Nephron progenitor cell (in vitro differentiated cells): ENCODE data around the gene C12orf42.
A peak's percentile ranks its signal among the peaks of the same experiment; 100 is the strongest.

Experiments
- DNase-seq: peaks from one replicate; pipeline ENCODE4 v3.0.0; 2021
- H3K27ac Mint-ChIP-seq: 2 replicates; pipeline ENCODE4 v1.8.0; 2021; ENCODE audit warnings: mild to moderate bottlenecking, moderate library complexity, mixed read lengths
- H3K27me3 Mint-ChIP-seq: 2 replicates; pipeline ENCODE4 v1.8.0; 2021; ENCODE audit warnings: mild to moderate bottlenecking, low read depth, mixed read lengths; ENCODE audit not compliant: poor library complexity
- H3K36me3 Mint-ChIP-seq: 2 replicates; pipeline ENCODE4 v1.8.0; 2021; ENCODE audit warnings: low read depth, mixed read lengths
- H3K4me1 Mint-ChIP-seq: 2 replicates; pipeline ENCODE4 v1.8.0; 2021; ENCODE audit warnings: mixed read lengths
- H3K4me3 Mint-ChIP-seq: 2 replicates; pipeline ENCODE4 v1.8.0; 2021; ENCODE audit warnings: mild to moderate bottlenecking, moderate library complexity, mixed read lengths
- H3K9me3 Mint-ChIP-seq: 2 replicates; pipeline ENCODE4 v1.8.0; 2021; ENCODE audit warnings: mild to moderate bottlenecking, moderate library complexity, mixed read lengths
- TF ChIP-seq, protein P1 (sequence below): fragments of 200-600 bp; sonication (generic); IDR thresholded peaks from 2 replicates; pipeline ENCODE4 v1.5.0; 2021; ENCODE audit warnings: antibody characterized with exemption

C12orf42 gene

DNA sequence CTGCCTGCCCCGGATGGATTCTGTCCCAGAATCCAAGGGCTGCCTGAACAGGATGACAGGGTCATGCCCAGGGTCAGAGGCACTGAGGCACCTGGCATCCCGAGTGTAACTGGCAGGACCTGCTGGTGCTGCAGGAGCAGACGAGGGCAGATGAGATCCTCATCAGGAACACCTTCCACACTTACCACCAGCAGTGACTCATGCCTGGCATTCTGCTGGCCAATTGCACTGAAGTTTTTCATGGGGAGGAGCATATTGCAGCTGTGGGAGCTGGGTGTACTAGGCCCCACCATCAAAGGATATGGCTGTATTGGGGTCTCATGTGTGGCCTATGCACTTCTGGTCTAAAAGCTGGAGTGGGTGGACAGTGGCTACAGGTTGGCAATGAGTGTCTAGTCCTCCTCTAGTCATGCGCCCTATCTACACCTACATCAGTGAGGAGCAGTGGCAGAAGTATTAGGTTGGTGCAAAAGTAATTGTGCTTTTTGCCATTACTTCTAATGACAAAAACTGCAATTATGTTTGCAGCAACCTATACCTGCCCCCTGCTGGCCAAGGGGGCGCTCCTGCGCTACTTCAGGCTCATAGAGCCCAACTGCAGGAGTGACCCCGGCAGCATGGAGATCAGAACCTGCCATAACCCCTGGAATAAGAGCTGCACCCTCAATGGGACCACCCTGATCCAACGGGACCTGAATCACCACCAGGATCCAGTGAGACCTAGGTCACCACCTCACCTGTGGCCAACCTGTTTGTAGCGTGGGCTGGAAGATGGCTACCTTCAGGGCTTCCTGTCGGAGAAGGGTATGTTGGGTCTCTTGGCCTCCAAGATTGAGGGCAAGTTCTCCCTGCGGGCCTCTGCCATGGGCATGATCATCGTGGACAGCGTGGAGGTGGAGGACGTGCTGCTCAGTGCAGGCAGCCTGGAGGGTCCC lies 8.0 kb upstream of the C12orf42 start:
- Mint-ChIP-seq H3K4me1 (no peaks in the 10 kb centered on the region), H3K9me3 (no peaks in the 10 kb centered on the region), H3K36me3 (no peaks in the 10 kb centered on the region), H3K4me3 (no peak overlapping the region), H3K27me3 (peaks cover 19% of the 10 kb centered on the region), H3K27ac (no peak overlapping the region)
- TF ChIP-seq, protein P1, sequence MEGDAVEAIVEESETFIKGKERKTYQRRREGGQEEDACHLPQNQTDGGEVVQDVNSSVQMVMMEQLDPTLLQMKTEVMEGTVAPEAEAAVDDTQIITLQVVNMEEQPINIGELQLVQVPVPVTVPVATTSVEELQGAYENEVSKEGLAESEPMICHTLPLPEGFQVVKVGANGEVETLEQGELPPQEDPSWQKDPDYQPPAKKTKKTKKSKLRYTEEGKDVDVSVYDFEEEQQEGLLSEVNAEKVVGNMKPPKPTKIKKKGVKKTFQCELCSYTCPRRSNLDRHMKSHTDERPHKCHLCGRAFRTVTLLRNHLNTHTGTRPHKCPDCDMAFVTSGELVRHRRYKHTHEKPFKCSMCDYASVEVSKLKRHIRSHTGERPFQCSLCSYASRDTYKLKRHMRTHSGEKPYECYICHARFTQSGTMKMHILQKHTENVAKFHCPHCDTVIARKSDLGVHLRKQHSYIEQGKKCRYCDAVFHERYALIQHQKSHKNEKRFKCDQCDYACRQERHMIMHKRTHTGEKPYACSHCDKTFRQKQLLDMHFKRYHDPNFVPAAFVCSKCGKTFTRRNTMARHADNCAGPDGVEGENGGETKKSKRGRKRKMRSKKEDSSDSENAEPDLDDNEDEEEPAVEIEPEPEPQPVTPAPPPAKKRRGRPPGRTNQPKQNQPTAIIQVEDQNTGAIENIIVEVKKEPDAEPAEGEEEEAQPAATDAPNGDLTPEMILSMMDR, result peak; percentile 60
- DNase-seq, result peak; percentile 46

DNA sequence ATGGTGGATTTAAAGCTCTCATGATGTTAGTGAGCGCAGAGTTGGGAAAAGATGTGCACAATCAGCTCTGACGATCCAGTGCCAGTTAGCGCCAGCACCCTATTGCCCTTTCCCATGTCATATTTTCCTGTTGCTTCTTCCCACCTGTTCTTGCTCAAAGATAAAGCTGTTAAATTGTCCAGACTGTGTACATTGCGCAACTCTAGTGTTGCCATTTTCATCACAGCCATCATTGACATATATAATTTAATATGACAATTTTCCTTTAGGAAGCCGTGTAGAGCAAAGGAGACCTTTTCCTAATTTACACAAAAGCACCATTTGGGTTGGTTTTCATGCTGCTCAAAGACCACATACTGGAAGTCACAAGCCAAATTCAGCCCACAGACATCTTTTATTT lies 5.7 kb upstream of the C12orf42 start:
- peaks cover 35% of the 10 kb centered on the region for H3K27me3 Mint-ChIP-seq
- H3K27ac Mint-ChIP-seq, result no peak overlapping the region
- no peak overlapping the region for H3K4me3 Mint-ChIP-seq
- no peaks in the 10 kb centered on the region for H3K36me3 Mint-ChIP-seq
- DNase-seq, result no peak
- no peaks in the 10 kb centered on the region for H3K9me3 Mint-ChIP-seq
- TF ChIP-seq, protein P1, result no peak
- H3K4me1 Mint-ChIP-seq, result no peaks in the 10 kb centered on the region

DNA sequence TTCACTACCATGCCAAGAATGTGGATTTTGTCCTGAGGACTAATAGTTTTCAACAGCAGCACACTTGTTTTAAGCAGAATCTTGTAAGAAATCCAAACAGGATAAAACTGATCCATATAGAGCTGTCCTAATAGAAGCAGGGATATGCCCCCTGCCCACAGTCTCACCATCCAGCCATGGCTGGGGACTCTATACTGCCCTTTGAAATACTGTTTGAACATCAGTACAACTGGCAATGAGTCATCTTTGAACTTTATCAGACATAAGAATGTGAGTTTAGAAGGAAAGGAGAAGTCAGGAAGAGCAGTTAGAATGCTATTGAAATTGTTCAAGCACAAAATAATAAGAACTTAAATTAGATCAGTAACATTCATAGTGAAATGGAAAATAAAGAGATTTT lies 3.8 kb upstream of the C12orf42 start:
- Mint-ChIP-seq H3K27me3 (peaks cover 47% of the 10 kb centered on the region), H3K27ac (no peak overlapping the region), H3K4me3 (no peak overlapping the region), H3K9me3 (no peaks in the 10 kb centered on the region), H3K36me3 (no peaks in the 10 kb centered on the region), H3K4me1 (peaks cover 11% of the 10 kb centered on the region)
- TF ChIP-seq, protein P1, result no peak
- no peak for DNase-seq

DNA sequence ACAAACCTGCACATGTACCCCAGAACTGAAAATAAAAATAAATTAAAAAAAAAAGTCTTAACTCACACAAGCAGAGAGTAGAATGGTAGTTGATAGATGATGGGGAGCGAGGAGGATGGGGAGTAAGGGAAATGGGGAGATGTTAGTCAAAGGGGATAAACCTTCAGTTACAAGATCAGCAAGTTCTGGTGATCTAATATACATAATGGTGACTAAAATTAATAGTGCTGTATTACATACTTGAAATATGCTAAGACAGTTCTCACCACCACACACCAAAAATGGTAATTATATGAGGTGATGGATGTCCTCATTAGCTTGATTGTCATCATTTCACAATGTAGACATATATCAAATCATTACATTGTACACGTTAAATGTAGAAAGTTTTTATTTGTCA lies 3.2 kb upstream of the C12orf42 start:
- H3K27ac Mint-ChIP-seq, result no peak overlapping the region
- TF ChIP-seq, protein P1, result no peak
- H3K36me3 Mint-ChIP-seq, result no peaks in the 10 kb centered on the region
- peaks cover 53% of the 10 kb centered on the region for H3K27me3 Mint-ChIP-seq
- no peak for DNase-seq
- peaks cover 14% of the 10 kb centered on the region for H3K4me1 Mint-ChIP-seq
- no peaks in the 10 kb centered on the region for H3K9me3 Mint-ChIP-seq
- H3K4me3 Mint-ChIP-seq, result no peak overlapping the region

DNA sequence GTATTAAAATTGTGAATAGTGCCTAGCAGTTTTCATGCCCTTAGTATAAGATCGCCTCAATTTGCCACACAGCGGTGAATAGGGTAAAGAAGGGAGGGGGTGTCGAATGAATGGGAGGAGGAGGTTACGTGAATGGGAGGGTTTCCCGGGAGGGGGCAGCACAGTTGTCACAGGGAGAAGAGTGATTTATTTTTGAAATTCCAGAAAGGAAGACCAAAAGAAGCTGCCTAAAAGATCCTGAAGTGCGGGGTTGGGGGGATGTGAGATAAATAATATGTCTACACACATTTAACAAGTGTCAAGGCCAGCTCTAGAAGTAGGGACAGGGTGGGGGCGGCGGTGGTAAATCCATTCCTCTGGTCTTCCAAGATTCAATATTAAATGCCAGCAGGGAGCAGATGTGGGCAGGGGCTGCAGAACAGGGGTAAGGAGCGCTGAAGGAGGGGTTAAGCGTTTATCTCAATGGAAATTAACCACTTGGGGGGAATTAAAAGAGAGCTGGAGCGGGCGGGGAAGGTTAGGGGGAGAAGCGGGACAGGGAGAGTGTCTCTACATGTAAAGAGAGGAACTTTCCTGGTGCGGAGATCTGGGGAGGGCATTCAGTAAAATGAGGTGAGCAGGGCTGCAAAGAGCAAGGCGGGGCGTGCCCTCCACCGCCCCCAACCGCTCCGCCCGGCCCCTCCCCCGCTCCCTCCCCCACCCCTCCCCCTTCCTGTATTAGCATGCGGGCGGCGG lies 867 bp downstream of the C12orf42 start:
- no peaks in the 10 kb centered on the region for H3K9me3 Mint-ChIP-seq
- H3K27me3 Mint-ChIP-seq, result peaks cover 67% of the 10 kb centered on the region
- H3K4me1 Mint-ChIP-seq, result peaks cover 16% of the 10 kb centered on the region
- TF ChIP-seq, protein P1, result no peak
- H3K4me3 Mint-ChIP-seq, result peak overlapping the region; percentile 78
- no peak overlapping the region for H3K27ac Mint-ChIP-seq
- DNase-seq, result no peak
- no peaks in the 10 kb centered on the region for H3K36me3 Mint-ChIP-seq
